Hepatic stellate cell (primary cell): Measurements from ENCODE around the gene SH3PXD2A.
"Not testable (repeated sequence)": the region's sequence is repeated elsewhere in the genome, so short reads cannot be mapped to it uniquely, and the experiment has no call there.

Source experiments
- DNase-seq: peaks from one replicate; pipeline ENCODE4 v3.0.0; 2011; ENCODE audit warnings: low spot score

Gene SH3PXD2A

DNA sequence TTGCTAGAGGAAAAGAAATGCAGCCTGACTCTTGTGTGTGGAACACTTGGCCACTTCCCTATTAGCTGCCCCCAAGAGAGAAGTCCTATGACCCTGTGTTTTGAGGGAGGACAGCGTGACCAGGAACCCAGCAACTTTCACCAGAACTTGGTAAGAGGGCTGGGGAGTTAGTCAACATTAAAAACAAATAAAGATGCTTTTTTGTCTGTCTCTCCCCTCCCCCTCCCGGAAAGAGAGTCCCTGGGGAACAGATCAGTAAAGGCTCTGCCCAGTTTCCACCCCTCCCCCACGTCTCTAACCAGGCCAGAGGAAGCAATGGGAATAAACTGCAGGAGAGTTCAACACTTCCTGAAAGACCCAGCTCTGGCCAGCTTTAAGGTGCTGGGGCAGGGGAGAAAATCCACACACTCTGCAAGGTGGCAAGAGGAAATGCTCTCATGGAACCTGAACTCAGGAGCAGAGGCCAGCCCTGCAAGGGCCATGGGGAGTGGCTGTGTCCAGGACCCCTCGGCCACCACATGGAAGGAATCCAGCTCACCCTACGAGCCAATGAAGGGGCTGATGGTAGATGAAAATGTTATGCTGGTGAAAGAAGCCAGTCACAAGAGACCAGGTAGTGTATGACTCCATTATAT, 21.5 kb downstream of the SH3PXD2A start:
- DNase-seq = peak; percentile 62

DNA sequence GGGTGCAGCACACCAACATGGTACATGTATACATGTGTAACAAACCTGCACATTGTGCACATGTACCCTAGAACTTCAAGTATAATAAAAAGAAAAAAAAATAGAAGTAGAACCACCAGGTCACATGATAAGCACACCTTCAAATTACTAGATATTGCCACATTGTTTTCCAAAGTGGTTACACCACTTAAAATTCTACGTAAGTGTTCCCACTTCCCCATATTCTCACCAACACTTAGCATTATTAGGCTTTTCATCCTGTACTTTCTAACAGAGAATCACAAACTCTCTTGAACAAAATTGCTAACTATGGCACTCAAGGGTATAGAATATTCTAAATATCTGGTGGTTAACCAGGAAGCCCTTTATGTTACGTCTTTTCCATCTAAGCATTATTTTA, 22.6 kb downstream of the SH3PXD2A start:
- no peak for DNase-seq

DNA sequence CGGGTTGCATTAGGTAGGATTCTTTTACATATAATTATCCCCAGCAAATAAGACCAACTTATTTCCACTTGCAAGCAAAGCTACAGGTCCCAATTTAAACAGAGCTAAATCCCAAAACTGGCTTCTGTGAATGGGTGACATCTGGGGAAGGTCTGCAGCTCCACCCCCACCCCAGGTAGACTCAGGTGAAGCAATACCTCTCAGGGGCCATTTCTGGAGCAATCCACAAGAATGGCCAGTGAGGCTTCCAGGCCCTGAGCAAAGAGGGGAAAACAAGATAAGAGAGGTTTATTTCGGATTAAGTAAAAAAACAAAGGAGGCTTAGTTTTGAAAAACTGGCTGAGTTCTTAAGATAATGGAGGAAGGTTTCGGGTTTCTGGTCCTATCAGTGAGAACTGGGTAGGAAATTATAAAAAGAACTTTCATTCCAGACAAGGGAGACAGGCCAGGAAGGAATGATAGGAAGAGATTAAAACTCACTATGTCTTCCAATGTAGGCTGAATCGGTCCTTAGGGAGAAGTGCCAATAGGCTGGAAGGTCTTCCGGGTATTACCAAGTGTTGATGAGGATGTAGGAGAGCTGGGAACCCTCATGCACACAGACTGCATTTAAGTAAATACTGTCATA, 25.4 kb downstream of the SH3PXD2A start:
- DNase-seq = no peak

DNA sequence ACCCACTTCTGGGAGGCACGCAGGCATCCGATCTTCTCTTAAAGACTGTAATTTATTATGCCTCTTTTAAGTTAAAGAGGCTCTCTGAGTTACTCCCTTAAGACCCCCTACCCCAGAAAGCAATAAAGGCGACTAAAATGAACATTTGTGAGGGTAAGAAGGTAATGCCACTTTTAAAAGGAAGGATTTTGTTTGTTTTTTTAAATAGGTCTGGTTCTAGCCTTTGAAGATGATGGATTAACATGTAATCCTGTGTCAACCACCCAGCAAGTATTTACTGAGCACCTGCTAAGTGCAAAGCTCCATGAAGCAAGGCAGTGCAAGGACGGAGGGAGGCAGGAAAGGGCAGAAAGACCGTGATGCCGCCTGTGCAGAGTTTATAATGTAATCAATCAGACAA, 26.1 kb downstream of the SH3PXD2A start:
- no peak for DNase-seq

DNA sequence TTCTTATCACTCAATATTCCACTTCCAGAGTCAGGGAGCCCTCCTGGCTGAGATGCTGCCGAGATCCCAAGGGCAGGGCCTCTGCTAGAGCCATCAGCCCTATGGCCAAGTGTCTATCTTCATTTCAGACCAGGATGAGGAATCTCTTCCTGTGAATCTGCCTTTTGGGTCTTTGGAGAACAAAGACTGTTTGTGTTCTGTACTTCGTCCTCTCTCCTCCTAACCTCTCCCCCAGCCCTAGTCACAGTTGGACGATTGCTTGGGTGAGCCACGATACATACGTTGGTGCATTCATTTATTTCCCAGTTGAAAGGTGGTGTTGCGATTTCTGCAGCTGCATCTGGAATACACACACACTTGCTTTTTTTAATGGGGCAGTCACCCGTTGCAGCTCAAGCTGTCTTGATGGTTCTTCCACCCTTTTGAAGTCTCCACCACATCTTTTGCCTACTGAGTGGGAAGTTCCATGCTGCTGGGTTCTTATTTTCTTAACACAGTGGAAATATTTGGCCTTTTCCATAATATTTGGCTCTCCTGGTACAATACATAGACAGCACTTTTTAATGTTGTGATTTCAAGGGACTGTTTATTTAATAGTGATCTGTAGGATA, 26.7 kb downstream of the SH3PXD2A start:
- no peak for DNase-seq

DNA sequence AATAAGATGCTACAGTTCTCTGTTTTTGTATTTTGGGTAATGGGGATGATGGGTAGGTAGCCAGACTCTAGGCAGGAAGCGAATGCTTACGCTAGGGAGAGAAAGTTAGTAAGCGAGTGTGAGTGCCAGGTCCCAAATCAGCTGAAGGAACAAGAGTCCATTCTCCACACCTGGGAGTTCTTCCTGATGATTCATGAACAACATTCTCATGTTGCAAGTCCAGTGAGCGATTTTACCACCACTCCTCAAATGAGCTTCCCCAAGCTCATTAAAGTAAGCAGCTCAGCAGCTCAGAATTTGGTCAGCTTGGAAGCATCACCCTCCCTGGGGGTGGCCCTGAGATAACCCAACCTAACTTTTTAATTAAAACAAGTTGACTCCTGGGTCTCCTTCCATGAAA, 27.3 kb downstream of the SH3PXD2A start:
- DNase-seq = no peak

DNA sequence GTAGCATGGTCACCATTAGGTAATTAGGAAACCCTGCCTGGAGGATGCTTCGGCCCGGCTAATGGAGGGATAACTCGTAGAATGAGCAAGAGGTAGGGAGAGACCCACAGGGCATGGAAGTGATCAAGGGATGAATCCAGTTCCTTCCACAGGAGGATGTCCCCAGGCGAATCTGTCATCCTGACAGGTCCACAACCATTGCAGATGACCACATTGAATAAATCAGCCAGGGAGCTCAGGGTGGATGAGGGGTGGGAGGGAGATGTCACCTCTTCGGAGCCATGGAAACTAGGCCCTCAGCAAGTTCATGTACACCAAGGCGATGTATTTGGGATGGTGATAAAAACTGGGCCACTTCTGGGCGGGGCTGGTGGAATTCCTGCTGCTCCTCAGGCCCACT, 28.5 kb downstream of the SH3PXD2A start:
- no peak for DNase-seq

DNA sequence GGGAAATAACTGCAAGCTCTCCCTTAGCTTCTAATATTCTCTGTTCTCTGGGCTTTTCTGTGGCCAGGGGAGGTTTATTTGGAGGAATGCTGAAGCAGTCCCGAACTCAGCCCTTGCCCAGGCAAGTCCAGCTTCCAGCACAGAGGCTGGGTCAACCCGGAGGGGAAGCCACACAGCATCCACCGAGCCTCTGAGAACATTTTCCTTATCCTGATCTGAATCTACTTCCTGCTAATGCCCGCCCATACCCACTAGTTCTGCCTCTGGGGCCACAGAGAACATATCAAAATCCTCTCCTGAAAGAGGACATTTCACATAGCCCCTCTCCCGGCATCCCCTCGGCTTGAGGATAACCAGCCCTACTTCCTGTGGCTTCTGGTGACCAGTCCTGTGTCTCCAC, 31.1 kb downstream of the SH3PXD2A start:
- DNase-seq = no peak

DNA sequence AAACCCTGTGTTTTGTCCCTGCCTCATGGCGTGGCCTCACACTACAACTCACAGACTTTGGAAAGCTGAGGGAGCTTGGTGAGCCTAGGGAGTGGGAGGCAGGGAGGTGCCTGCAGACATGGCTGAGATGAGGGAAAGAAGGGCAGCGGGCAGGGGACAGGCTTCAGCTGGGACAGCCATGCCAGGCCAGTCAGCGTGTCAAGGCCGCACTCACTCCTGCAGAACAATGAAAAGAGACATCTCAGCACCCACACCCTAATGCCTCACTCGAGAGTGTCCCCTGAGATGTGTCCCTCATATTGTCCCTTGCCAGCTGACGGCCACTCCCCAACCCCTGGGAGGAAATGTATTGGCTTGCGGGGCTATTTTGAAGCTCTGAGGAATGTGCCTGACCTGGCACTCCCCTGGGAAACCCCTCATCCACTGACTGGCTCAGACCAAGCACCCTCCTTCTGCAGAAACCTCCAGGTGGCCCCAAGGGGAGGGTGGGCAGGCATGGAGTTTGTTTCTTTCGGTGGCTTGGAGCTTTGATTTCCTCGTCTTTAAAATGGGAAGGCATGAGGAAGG, 31.6 kb downstream of the SH3PXD2A start:
- no peak for DNase-seq

DNA sequence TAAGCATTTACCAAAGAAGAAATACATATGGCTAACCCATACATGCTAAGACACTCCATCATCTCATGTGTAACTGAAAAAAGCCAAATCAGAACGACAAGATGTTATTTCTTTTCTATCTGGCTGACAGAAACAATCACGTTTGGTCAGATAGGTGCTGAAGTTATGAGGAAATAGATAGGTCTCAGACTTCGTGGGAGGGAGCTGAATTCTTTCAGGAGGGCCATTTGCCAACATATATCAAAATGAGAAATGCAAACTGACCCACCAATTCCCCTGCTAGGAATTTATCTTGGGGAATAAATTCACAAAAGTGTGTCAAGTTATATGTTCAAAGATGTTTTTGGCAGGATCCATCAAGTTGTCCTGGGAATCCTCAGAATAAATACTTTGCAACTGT, 32.6 kb downstream of the SH3PXD2A start:
- DNase-seq = no peak

DNA sequence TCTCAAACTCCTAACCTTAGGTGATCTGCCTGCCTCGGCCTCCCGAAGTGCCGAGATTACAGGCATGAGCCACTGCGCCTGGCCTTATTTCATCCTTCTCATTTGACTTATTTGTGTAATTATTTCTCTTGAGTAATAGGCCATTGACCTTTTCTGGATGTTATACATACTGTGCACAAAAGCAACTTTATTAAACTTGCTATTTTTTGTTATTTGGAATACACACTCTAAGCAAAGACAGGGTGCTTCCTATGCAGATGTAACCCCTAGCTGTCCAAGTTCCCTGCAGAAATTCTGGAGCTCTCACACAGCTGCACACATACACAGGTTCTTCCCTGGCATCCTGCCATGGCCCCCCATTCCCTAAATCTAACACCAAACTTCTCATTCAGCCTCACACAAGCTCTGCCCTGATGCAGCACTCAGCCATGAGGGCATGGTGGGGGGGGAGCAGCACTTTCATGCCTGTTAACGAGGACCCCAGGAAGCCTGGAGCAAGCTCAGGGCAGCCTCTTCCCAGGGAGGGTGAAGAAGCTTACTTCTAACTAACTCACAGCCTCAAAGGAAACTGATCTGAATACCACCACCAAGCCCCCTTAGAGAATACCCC, 33.2 kb downstream of the SH3PXD2A start:
- DNase-seq = no peak

DNA sequence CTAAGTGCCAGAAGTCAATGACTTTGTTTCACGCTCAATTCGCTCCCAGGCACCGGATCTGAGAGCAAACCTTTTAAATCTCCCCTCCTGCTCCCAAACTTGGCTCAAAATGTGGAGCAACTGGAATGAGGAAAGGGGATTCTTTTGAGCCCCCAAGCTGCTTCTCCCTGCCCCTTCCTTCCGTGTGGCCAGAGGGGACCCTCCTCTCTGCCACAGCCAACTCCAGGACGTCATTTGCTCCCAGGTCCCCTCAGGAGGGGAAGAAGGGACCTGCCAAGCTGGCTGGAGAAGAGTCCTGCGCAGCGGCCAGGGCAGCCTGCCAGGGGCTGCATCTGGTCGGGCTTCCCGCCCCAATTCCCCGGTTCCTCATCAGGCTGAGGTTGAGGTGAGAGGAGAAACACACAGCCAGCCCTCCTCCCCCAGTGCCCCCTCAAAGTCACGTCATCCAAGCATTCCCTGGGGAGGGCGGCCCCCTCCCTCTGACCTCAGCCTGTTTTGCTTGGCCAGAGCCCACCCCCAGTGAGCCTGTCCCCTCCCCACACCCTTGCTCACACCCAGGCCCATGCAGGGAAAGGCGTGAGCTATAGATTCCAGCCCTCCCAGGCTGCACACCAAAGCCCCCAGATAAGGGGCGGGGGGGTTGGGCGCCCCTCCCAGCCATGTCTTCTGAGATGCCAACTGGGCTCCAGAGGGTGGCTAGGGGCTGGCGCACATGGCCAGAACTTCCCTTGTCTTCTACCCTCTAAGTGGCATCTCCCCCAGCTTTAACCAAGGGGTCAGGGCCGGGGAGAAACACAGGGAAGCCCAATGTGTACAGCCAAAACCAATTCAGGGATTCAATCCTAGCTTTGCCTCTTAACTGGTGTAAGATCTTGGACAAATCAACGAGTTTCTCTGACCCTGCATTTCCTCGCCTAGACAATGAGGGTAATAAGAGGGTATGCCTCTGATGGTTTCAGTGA, 35.0 kb downstream of the SH3PXD2A start:
- DNase-seq = peak; percentile 45

DNA sequence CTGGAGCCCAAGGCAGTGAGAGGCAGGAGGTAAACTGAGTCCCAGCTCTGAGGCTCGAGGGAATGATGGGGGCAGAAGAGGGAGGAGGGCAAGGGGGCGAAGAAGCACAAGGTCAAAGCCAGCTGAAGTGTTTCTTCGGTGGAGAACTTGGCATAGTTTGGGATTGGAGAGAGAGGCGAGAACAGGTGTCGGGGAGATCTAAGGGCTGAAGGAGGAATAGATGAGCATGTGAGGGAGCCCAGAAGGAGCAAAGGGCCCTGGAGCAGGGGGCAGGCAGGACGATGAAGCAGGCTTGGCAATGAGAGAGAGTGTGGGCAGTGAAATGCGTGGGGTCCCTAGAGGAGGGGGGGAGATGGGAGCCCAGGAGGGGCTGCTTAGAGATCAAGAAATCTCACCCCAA, 35.9 kb downstream of the SH3PXD2A start:
- DNase-seq = no peak

DNA sequence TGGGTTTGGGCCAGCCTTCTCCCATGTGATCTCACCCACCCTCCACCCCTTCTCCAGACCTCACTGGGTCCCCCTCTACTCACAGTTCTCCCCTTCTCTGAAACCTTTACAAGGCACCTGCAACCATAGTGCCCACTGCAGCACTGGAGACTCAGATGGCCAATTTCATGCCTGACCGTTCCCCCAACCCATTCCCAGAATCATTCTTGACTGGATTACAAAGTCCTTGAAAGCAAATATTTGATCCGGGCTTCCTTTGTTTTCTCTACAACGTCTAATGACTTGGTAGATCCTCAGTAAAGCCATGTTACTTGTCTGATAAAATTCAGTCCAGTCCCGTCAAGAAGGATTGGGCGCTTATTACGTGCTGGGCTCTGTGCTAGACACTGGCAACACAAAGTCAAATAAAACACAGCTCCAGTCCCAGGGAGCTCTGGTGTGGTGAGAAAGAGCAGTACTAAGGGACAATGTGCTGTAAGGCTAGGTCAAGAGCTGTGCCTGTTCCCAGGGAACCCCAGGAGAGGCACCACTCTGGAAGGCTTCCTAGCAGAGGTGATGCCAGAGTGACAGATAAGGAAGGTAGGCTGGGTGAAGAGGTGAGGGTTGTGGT, 36.5 kb downstream of the SH3PXD2A start:
- DNase-seq = no peak

DNA sequence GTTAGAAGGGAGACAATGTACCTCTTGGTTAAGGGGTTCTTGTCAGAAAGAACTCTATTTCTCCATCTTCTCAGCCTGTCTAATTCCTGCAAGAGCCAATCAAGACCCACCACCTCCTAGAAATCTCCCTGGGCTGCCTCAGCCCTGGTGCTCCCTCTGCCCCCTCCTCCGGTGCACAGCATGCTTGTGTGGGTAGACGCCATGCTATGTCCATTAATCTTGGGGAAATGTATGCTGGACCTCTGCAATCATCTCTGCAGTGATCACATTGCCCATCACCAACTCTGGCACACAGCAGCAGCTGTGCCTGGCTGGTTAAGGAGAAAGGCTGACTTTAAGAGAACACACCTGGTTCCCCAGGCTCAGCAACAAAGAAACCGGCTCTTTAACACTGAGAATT, 37.3 kb downstream of the SH3PXD2A start:
- DNase-seq = no peak

DNA sequence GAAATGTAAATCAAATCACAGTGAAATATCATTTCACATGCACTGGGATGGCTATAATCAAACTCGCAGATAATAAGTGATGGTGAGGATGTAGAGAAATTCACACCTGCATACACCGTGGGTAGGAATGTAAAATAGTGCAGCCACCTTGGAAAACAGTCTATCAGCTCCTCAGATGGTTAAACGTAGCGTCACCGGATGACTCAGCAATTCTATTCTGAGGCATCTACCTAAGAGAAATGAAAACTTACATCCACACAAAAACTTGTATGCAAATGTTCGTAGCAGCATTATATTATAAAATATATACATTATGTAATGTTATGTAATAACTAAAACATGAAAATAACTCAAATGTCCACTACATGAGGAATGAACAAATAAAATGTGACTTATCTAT, 38.9 kb downstream of the SH3PXD2A start:
- no peak for DNase-seq

DNA sequence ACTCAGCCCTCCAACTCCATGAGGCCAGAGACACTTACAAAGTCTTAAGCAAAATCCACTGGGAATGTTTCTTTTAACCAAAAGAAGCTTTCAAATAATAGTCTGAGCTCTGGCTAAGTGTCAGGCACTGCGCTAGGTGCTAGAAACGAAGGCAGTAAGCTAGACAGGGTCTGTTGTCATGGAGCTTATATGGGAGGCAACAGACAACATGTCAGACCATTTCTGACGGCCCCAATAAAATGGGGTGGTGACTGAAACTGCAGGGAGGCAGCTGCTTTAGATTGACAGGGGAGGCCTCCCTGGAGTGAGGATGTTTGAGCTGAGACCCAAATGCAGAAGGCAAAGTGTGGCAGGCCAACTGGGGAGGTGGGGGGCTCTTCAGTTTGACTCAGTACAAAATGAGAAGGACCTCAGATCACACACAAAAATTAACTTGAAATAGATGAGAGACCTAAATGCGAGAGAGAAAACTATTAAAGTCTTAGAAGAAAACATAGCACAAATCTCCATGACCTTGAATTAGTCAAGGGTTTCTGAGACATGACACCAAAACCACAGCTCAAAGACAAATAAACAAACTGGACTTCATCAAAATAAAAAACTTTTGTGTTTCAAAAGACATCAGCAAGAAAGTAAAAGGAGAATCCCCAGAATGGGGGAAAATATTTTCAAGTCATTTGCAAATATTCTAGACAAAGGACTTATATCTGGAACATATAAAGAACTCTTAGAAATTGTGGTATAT, 40.6 kb downstream of the SH3PXD2A start:
- no peak for DNase-seq

DNA sequence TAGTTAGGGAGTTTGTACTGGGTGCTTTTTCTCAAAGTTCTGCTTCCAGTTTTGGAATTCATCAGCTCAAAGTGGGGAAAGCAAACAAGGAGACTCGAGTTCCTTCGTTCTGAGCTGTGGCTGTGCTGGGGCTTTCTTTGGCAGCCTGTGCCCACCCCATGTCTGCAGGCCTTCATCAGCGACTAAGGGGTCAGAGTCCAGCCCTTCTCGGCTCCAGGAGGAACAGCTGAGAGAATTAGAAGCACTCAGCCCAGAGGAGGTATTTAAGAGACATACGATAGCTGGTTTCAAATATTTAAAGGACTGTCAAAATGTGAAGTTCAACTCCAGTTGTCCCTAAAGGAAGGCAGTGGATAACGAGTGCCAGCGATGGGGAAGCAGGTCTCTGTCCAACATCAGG, 41.3 kb downstream of the SH3PXD2A start:
- DNase-seq = no peak

DNA sequence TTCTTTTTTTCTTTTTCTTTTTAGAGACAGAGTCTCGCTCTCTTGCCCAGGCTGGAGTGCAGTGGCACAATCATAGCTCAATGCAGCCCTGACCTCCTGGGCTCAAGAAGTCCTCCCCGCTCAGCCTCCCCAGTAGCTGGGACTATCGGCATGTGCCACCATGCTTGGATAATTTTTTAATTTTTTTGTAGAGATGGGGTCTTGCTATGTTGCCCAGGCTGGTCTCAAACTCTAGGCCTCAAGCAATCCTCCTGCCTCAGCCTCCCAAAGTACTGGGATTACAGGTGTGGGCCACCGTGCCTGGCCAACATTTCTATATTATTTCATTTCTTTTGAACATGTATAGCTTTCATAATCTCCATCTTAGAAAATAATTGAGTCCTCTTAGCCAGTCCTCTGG, 42.1 kb downstream of the SH3PXD2A start:
- not testable (repeated sequence) for DNase-seq

DNA sequence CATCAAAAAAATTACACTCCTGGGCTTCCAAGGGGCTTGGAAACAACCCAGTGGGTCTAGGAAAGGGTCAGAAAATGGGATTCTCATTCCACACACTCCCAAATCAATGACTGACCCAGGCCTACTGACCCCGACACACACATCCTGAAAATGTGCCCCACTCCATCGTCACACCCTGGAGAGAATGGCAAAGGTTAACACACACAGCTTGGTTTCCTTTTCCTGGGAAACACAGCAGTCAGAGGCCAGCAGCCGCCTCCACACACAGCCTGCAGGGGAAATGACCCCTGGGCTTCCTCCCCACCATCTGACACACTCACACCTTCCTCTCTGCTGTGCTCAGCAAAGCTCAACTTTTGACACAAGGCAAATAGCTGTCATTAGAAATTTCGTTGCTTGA, 42.9 kb downstream of the SH3PXD2A start:
- no peak for DNase-seq

DNA sequence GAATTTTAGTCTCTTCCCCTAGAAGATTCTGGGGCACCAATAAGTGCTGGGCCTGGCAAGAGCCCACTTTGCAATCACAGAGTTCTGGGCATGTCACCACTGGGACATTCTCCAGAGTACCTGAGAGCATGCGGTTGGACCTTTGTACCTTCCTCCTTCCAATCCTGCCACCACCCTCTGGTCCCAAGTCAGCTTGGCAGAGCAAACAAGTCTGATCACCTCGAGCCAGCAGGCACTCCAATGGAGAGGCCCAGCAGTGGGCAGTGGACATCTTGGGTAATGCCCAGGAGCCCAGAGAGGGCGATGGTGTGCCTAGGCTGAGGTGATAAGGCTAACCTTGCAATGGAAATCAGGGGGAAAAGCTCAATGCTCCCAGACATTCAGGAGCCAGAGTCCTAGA, 43.4 kb downstream of the SH3PXD2A start:
- no peak for DNase-seq
